ENCODE data around the gene CARMIL3.

CARMIL3 gene

GRCh38 chr14:24066496-24067132, 14.8 kb downstream of the CARMIL3 start:
- TF ChIP-seq, protein P1, sequence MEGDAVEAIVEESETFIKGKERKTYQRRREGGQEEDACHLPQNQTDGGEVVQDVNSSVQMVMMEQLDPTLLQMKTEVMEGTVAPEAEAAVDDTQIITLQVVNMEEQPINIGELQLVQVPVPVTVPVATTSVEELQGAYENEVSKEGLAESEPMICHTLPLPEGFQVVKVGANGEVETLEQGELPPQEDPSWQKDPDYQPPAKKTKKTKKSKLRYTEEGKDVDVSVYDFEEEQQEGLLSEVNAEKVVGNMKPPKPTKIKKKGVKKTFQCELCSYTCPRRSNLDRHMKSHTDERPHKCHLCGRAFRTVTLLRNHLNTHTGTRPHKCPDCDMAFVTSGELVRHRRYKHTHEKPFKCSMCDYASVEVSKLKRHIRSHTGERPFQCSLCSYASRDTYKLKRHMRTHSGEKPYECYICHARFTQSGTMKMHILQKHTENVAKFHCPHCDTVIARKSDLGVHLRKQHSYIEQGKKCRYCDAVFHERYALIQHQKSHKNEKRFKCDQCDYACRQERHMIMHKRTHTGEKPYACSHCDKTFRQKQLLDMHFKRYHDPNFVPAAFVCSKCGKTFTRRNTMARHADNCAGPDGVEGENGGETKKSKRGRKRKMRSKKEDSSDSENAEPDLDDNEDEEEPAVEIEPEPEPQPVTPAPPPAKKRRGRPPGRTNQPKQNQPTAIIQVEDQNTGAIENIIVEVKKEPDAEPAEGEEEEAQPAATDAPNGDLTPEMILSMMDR (conservative IDR thresholded peaks at IDR 0.05; ENCODE audit: low read depth, low read length): no peak
- DNase-seq (ENCODE audit: low read depth): no peak
- no peak overlapping the region for H3K4me3 ChIP-seq (ENCODE audit: low read length)

DNA sequence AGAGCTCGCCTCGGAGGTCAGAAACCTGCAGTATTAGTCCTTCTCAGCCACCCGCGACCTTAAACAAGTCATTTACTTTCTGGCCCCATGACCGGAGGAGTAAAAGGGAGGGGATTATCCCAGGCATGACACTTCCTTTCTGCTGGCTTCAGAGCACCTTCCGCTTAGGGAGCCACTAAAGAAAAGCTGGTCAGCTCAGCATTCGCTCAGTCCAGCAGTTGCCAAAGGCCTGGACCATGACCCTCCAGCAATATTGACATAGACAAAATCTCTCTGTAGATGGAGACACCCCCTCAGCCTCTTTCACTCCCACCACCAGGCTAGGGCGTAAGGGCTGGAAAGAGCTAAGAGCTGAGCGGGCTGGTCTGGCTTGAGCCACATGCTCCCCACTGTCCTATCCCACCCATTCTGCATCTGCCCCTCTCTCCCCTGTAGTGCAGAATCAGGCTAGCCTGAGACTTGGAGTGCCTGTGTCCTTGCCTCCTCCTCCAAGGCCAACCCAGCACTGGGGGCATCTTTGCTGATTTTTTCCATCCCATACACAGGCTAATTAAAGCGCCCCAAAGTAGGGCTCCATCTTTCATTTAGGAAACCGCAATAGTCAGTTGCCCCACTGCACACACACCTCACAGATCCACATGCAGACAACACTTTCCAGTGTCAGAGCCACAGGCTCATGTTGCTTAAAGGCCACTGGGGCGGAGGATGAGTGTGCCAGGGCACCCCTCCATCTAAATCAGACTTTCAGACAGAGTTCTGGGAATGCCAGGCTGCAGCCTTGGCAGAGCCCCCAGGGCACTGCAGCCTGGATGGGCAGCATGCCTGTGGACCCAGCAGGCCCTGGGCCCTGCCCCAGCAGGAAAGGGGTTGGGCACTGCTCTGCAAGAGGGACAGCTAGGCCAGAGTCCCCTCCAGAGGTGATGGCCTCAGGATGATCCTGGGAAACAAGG, 15.6 kb downstream of the CARMIL3 start:
- no peak overlapping the region for H3K4me3 ChIP-seq (ENCODE audit: low read length)
- DNase-seq (ENCODE audit: low read depth): no peak
- TF ChIP-seq, protein P1 (conservative IDR thresholded peaks at IDR 0.05; ENCODE audit: low read depth, low read length): no peak

DNA sequence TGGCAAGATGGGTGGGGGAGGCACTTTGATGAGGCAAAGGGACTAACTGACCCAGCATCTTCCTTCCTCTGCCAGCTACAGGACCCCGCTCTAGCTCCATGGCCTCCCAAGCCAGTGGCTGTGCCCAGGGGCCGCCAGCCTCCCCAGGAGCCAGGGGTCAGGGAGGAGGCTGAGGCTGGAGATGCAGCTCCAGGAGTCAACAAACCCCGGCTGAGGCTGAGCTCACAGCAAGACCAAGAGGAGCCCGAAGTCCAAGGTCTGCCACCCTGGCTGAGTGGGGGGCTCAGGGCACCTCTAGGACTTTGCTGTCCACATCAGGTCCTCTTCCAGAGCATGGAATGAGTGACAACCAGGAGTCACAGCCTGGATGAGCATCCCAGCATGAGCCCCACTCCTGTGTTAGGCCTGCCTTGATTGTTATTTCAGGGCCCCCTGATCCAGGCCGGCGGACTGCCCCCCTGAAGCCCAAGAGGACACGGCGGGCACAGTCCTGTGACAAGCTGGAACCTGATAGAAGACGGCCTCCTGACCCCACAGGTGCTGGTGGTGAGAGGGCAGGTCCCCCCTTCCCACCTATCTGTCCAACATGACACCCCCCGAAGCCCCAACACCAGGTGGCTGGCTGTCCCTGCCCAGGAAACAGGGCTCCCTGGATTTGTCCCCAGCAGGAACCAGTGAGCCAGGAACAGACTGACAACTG, 17.1 kb downstream of the CARMIL3 start:
- no peak overlapping the region for H3K4me3 ChIP-seq (ENCODE audit: low read length)
- no peak for DNase-seq (ENCODE audit: low read depth)
- TF ChIP-seq, protein P1 (conservative IDR thresholded peaks at IDR 0.05; ENCODE audit: low read depth, low read length): no peak

DNA sequence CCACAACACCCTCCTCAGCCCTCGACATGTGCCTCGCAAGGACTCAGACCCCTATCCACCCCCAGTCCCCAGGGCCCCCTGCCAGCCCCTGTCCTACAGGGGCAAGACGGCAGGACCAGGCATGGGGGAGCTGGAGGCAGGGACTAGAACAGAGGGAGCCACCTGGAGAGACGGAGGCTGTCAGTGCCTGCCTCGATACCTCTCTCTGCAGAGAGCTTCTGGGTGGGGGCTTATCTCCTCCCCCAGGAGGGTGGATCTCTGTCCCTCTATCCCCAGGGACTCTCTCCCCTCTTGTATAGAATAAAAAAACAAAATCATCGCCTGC, 17.6 kb downstream of the CARMIL3 start:
- no peak for DNase-seq (ENCODE audit: low read depth)
- TF ChIP-seq, protein P1 (conservative IDR thresholded peaks at IDR 0.05; ENCODE audit: low read depth, low read length): no peak
- no peak overlapping the region for H3K4me3 ChIP-seq (ENCODE audit: low read length)

- DNase-seq (ENCODE audit: low read depth): no peak
- H3K4me3 ChIP-seq (ENCODE audit: low read length): no peak overlapping the region
- TF ChIP-seq, protein P1 (conservative IDR thresholded peaks at IDR 0.05; ENCODE audit: low read depth, low read length): no peak
Observed at GRCh38 chr14:24070285-24071143, 18.7 kb downstream of the CARMIL3 start.

GRCh38 chr14:24071144-24071697, 19.4 kb downstream of the CARMIL3 start, which contains the start of gene CPNE6:
CPNE6 (plus strand) TSS chr14:24071562; CDS start chr14:24072937, 1,375 bp downstream.
- H3K4me3 ChIP-seq (ENCODE audit: low read length): no peak within 1 kb of the TSS
- no peak for DNase-seq (ENCODE audit: low read depth)
- TF ChIP-seq, protein P1 (conservative IDR thresholded peaks at IDR 0.05; ENCODE audit: low read depth, low read length): no peak

Data from retinal pigment epithelial cell (primary cell).